Esophagus squamous epithelium (tissue), 5 donors: Measurements from ENCODE around the gene KIAA1614. TPM values are rescaled to one million over a fixed set of nuclear protein-coding genes. Genes with fewer than 3 reads are reported as not detected.

Experiments
- DNase-seq: peaks from one replicate; lab custom pipeline; 2025; lab: John Stamatoyannopoulos, UW
- H3K27ac ChIP-seq, 4 donors: fragments of 200-600 bp; sonication (generic); one replicate each; pipeline ENCODE4 v1.5.1; 2016 to 2019; ENCODE audit warnings: mild to moderate bottlenecking in 1 of 4
- H3K27me3 ChIP-seq, 4 donors: fragments of 200-600 bp; sonication (generic); 1 replicate in 3 of 4; 2 replicates in 1 of 4; pipeline versions ENCODE4 v1.5.1 to v1.6.0; 2017 to 2021; ENCODE audit warnings: antibody characterized with exemption in 1 of 4
- H3K36me3 ChIP-seq, 3 donors: fragments of 200-600 bp; sonication (generic); one replicate each; pipeline ENCODE4 v1.5.1; 2016 to 2019
- H3K4me1 ChIP-seq, 3 donors: fragments of 200-600 bp; sonication (generic); one replicate each; pipeline ENCODE4 v1.5.1; 2017 to 2019
- H3K4me3 ChIP-seq, 4 donors: fragments of 200-600 bp; sonication (generic); 1 replicate in 3 of 4; 2 replicates in 1 of 4; pipeline ENCODE4 v1.5.1; 2016 to 2019; ENCODE audit warnings: mild to moderate bottlenecking in 2 of 4, moderate library complexity in 1 of 4
- H3K9me3 ChIP-seq, 3 donors: fragments of 200-600 bp; sonication (generic); one replicate each; pipeline ENCODE4 v1.5.1; 2016 to 2019
- POLR2A ChIP-seq, 4 donors: fragments of 450-650 bp; IDR thresholded peaks; one replicate each; pipeline ENCODE4 v1.6.1; 2017; ENCODE audit warnings: antibody characterized with exemption in 4 of 4, mild to moderate bottlenecking in 4 of 4, moderate library complexity in 3 of 4
- WGBS, 2 donors: methylation state at CpG; one replicate each; pipeline ENCODE4 v1.1.5; 2018; 5-methylcytosine and 5-hydroxymethylcytosine counted together
- intact Hi-C: fragments of 100-400 bp; cut with DNase I; formaldehyde crosslinking; loops from one replicate; pipeline ENCODE4 v1.15.0; 2022
- total RNA-seq, 4 donors: library from RNA; depleted of rRNA; stranded (reverse); fragments of >200 nt; gene quantifications; one replicate each; pipeline ENCODE4 v1.1.0, GENCODE V29; 2016
- TF ChIP-seq, protein P1 (sequence below), 6 experiments: fragments of 450-650 bp in 4 of 6; fragments of 200-600 bp in 2 of 6; sonication (generic) in 2 of 6; IDR thresholded peaks; one replicate each; pipeline ENCODE4 v1.5.1; 2016 to 2019; ENCODE audit warnings: antibody characterized with exemption in 6 of 6, mild to moderate bottlenecking in 4 of 6, moderate library complexity in 4 of 6
- donor health status: DM: yes; HTN: yes; CAD: no.

The KIAA1614 gene
- total RNA-seq, 4 donors from 2014 or later: 0.66 to 7.6 (median 2.8) TPM

DNA sequence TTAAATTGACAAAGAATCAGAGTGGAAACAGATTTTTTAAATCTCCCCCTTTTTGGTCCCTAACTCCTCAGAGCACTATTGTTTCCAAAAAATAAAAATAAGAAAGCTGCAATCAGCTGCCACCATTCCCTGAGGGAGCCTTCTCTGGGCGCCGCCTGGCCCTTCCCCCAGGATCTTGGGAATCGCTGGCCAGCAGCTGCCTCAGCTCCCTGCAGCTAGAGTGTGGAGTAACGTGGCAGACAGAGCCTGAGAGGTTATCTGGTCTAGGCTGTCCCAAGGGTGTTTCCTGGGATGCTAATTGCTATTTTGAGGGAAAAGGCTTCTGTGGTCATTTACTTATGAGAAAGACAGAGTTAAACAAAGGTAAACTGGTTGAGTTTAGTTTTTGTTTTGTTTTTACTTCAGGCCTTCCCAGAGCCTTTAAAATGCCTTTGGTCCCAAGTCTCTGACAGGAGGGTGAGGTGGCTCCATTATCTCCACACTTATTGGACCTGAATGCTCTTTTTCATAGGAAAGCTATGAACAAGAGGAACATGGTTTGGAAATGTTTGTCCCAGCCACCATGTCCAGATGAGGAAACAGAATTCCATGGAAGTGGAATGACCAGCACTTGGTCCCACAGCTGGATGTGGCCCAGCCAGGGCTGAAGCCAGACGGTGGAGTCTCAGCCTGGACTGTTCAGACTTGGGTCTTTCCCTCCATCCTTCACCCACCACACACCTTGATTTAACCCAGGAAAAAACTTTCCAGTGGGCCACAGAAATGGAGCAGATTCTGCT, 14.1 kb upstream of the KIAA1614 start:
- Histone ChIP-seq H3K27ac (no peak overlapping the region), H3K27me3 (no peaks in the 10 kb centered on the region), H3K9me3 (no peaks in the 10 kb centered on the region), H3K4me3 (no peak overlapping the region), H3K36me3 (no peaks in the 10 kb centered on the region), H3K4me1 (no peaks in the 10 kb centered on the region)
- intact Hi-C loops: no loop called here
- TF ChIP-seq POLR2A (IDR thresholded peaks at IDR 0.05): no peak
- TF ChIP-seq, protein P1, sequence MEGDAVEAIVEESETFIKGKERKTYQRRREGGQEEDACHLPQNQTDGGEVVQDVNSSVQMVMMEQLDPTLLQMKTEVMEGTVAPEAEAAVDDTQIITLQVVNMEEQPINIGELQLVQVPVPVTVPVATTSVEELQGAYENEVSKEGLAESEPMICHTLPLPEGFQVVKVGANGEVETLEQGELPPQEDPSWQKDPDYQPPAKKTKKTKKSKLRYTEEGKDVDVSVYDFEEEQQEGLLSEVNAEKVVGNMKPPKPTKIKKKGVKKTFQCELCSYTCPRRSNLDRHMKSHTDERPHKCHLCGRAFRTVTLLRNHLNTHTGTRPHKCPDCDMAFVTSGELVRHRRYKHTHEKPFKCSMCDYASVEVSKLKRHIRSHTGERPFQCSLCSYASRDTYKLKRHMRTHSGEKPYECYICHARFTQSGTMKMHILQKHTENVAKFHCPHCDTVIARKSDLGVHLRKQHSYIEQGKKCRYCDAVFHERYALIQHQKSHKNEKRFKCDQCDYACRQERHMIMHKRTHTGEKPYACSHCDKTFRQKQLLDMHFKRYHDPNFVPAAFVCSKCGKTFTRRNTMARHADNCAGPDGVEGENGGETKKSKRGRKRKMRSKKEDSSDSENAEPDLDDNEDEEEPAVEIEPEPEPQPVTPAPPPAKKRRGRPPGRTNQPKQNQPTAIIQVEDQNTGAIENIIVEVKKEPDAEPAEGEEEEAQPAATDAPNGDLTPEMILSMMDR (IDR thresholded peaks at IDR 0.05): no peak
- no peak for DNase-seq
- whole genome bisulfite sequencing, 2 donors: 50 to 67% methylated on average over 3 to 5 of the region's 5 CpGs

DNA sequence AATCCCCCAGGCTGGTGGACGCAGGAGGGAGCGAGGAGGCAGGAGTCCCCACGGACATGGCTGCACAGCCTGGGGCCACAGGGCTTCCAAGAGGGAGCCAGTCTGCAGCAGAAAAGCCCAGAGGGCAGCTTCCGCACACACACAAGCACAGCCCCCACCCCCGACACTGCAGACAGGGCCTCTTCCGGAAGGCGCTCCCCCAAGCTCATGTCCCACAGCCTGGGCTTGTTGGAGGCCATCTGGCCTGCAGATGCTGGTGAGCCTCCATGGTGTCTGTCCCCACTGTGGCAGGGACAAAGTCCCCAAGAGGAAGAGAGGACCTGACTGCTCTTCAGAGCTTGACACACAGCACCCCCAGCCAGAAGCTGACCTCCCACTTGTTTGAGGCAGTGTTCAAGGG, 13.4 kb upstream of the KIAA1614 start:
- Histone ChIP-seq H3K36me3 (no peaks in the 10 kb centered on the region), H3K27ac (no peak overlapping the region), H3K4me3 (no peak overlapping the region), H3K9me3 (no peaks in the 10 kb centered on the region), H3K27me3 (no peaks in the 10 kb centered on the region), H3K4me1 (no peaks in the 10 kb centered on the region)
- 67% methylated on average over 1 of the region's 7 CpGs; no CpG with 5 or more reads in 1 of the 2 donors for WGBS, 2 donors
- intact Hi-C loops: no loop called here
- no peak for TF ChIP-seq POLR2A (IDR thresholded peaks at IDR 0.05)
- TF ChIP-seq, protein P1 (IDR thresholded peaks at IDR 0.05): no peak
- DNase-seq: no peak

DNA sequence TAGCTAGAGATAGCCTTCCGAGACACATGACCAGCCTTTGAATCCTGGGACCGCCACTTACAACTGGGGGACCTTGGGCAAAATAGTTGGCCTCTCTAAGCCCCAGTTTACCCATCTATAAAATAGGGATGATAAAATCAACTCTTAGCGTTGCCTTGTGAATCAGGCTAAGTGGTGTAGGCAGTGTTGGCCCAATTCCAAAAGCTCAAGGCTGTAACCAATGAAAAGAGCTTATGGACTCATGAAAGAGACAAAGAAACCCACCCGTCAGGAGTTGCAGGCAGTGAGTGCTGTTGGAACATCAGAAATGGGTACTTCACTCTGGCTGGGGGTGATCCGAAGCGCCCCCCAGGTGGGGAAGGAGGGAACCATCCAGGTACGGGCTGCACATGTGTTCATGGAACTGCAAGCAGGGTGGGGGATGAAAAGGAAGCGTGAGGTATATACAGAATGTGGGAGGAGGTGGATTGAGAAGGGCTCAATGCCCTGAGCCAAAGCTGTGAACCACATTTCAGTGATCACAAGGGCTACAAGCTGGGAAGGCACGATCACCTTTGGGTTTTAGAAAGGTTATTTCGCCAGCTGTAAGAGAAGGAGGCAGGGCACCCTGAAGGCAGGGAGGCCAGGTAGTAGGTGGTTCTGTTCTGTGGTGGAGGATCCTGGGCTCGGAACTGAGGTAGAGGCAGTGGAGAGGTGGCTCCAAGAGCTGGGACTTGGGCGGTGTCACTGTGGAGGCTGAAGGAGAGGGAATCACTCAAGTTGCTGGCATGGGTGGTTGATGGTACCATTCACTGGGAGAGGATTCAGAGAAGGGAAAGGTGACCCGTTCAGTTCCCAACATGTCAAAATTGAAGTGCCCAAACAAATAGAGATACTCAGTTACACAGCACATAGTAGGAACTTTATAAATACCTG, 11.4 kb upstream of the KIAA1614 start:
- intact Hi-C loops: no loop called here
- WGBS, 2 donors: 79 to 83% methylated on average over 12 to 13 of the region's 13 CpGs
- Histone ChIP-seq H3K4me1 (no peaks in the 10 kb centered on the region), H3K36me3 (no peaks in the 10 kb centered on the region), H3K4me3 (no peak overlapping the region), H3K27me3 (no peaks in the 10 kb centered on the region), H3K9me3 (no peaks in the 10 kb centered on the region), H3K27ac (no peak overlapping the region)
- TF ChIP-seq, protein P1 (IDR thresholded peaks at IDR 0.05): no peak
- TF ChIP-seq POLR2A (IDR thresholded peaks at IDR 0.05): no peak
- no peak for DNase-seq

DNA sequence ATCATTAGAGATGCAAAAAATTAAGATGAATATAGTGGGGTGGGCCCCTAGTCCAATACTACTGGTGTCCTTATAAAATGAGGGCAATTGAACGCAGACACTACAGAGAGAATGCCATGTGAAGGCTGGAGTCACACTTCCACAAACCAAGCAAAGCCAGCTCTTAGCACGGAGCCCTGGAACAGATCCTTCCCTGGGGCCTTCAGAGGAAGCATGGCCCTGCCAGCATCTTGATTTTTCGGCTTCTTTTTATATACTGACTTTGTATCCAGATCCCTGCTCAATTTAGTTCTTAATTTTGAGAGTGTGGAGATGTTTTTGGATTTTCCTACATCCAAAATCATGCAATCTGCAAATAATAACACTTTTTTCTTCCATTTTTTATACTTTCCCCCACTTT, 10.2 kb upstream of the KIAA1614 start:
- Histone ChIP-seq H3K27me3 (no peaks in the 10 kb centered on the region), H3K4me1 (no peaks in the 10 kb centered on the region), H3K4me3 (no peak overlapping the region), H3K36me3 (no peaks in the 10 kb centered on the region), H3K9me3 (no peaks in the 10 kb centered on the region), H3K27ac (no peak overlapping the region)
- intact Hi-C loops: no loop called here
- 58 to 67% methylated on average over 3 of the region's 3 CpGs for WGBS, 2 donors
- no peak for DNase-seq
- TF ChIP-seq POLR2A (IDR thresholded peaks at IDR 0.05): no peak
- TF ChIP-seq, protein P1 (IDR thresholded peaks at IDR 0.05): no peak

DNA sequence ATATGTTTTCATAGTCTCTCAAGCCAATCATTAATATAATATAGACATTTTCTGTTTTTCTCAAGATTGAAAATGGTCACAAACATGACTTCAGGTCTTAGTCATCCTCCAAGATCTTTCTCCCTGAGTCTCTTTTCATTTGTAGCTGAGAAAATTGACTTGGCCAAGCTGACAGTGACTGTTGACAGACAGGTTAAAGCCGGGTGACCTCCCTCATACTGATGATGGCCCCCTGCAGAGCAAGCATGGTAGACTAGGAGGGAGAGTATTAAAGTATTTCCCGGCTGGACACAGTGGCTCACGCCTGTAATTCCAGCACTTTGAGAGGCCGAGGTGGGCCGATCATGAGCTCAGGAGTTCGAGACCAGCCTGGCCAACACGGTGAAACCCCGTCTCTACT, 6.8 kb upstream of the KIAA1614 start:
- no peak overlapping the region for H3K4me3 ChIP-seq
- H3K27ac ChIP-seq: no peak overlapping the region
- no peak for TF ChIP-seq POLR2A (IDR thresholded peaks at IDR 0.05)
- TF ChIP-seq, protein P1 (IDR thresholded peaks at IDR 0.05): no peak
- intact Hi-C loops: no loop called here
- H3K9me3 ChIP-seq: no peaks in the 10 kb centered on the region
- H3K27me3 ChIP-seq: no peaks in the 10 kb centered on the region
- no peak for DNase-seq
- H3K4me1 ChIP-seq: peaks cover 0 to 3% (median 0%) of the 10 kb centered on the region in 3 donors
- no peaks in the 10 kb centered on the region for H3K36me3 ChIP-seq
- WGBS, 2 donors: 81 to 91% methylated on average over 8 of the region's 8 CpGs
